GM21390 (cell line): Measurements from ENCODE around the gene BUB1B.

Source experiments
- ATAC-seq: cut with Tn5 transposase; IDR thresholded peaks from one replicate; pipeline ENCODE4 v1.9.1; 2021; ENCODE audit not compliant: unreplicated experiment

BUB1B gene

GRCh38 chr15:40252438-40253166 is 91.7 kb downstream of the BUB1B start:
- ATAC-seq = no peak

- no peak for ATAC-seq
These were observed 92.4 kb downstream of the BUB1B start for GRCh38 chr15:40253167-40253790.

GRCh38 chr15:40254452-40254851 is 93.6 kb downstream of the BUB1B start:
- ATAC-seq = no peak

GRCh38 chr15:40255033-40255432 is 94.2 kb downstream of the BUB1B start:
- no peak for ATAC-seq

- no peak for ATAC-seq
These were observed 95.9 kb downstream of the BUB1B start for GRCh38 chr15:40256638-40257235.

- ATAC-seq = no peak
These were observed 97.0 kb downstream of the BUB1B start for GRCh38 chr15:40257656-40258450.

GRCh38 chr15:40258544-40258943 is 97.7 kb downstream of the BUB1B start:
- ATAC-seq = no peak

- no peak for ATAC-seq
These were observed 98.2 kb downstream of the BUB1B start for GRCh38 chr15:40259021-40259420.

- no peak for ATAC-seq
These were observed 102.3 kb downstream of the BUB1B start for GRCh38 chr15:40263024-40263754.

- no peak for ATAC-seq
These were observed 103.7 kb downstream of the BUB1B start for GRCh38 chr15:40264321-40265153.

- ATAC-seq = no peak
These were observed 104.5 kb downstream of the BUB1B start for GRCh38 chr15:40265355-40265754.

GRCh38 chr15:40265875-40266274 is 105.0 kb downstream of the BUB1B start:
- no peak for ATAC-seq

GRCh38 chr15:40266828-40267304 is 106.0 kb downstream of the BUB1B start:
- ATAC-seq = no peak

GRCh38 chr15:40267670-40268069 is 106.8 kb downstream of the BUB1B start:
- ATAC-seq = no peak

- ATAC-seq = no peak
These were observed 108.7 kb downstream of the BUB1B start for GRCh38 chr15:40269604-40270003.

- no peak for ATAC-seq
These were observed 109.6 kb downstream of the BUB1B start for GRCh38 chr15:40270246-40270995.
